Smooth muscle cell (in vitro differentiated cells): Measurements from ENCODE around the gene RASD1. TPM values are rescaled to one million over a fixed set of nuclear protein-coding genes. Genes with fewer than 3 reads are reported as not detected.

Source experiments
- DNase-seq: peaks from one replicate; lab custom pipeline; 2025; ENCODE audit not compliant: unreplicated experiment; lab: John Stamatoyannopoulos, UW
- H2AFZ ChIP-seq: fragments of 200-600 bp; sonication (generic); 2 replicates; pipeline ENCODE4 v1.6.0; 2016; ENCODE audit warnings: antibody characterized with exemption, low read depth, mild to moderate bottlenecking
- H3F3A ChIP-seq: fragments of 200-600 bp; sonication (generic); 2 replicates; pipeline ENCODE4 v1.6.0; 2017; ENCODE audit warnings: antibody characterized with exemption, low read depth
- H3K27ac ChIP-seq: fragments of 200-600 bp; sonication (generic); 2 replicates; pipeline ENCODE4 v1.5.1; 2016; ENCODE audit warnings: low read depth, mild to moderate bottlenecking
- H3K27me3 ChIP-seq: fragments of 200-600 bp; sonication (generic); 2 replicates; pipeline ENCODE4 v1.6.1; 2016; ENCODE audit warnings: low read depth, mild to moderate bottlenecking
- H3K36me3 ChIP-seq: fragments of 200-600 bp; sonication (generic); 2 replicates; pipeline ENCODE4 v1.5.1; 2016; ENCODE audit warnings: low read depth
- H3K4me1 ChIP-seq: fragments of 200-600 bp; sonication (generic); 2 replicates; pipeline ENCODE4 v1.5.1; 2016; ENCODE audit warnings: low read depth
- H3K4me2 ChIP-seq: fragments of 200-600 bp; sonication (generic); 2 replicates; pipeline ENCODE4 v1.6.0; 2016; ENCODE audit warnings: mild to moderate bottlenecking
- H3K4me3 ChIP-seq: fragments of 200-600 bp; sonication (generic); 2 replicates; pipeline ENCODE4 v1.5.1; 2016; ENCODE audit warnings: mild to moderate bottlenecking
- H3K79me2 ChIP-seq: fragments of 200-600 bp; sonication (generic); 2 replicates; pipeline ENCODE4 v1.6.0; 2016; ENCODE audit warnings: low read depth, mild to moderate bottlenecking
- H3K9ac ChIP-seq: fragments of 200-600 bp; sonication (generic); 2 replicates; pipeline ENCODE4 v1.6.0; 2016; ENCODE audit warnings: low read depth
- H3K9me3 ChIP-seq: fragments of 200-600 bp; sonication (generic); replicated peaks from 2 replicates; pipeline ENCODE4 v1.5.1; 2016; ENCODE audit warnings: low read depth
- H4K20me1 ChIP-seq: fragments of 200-600 bp; sonication (generic); 2 replicates; pipeline ENCODE4 v1.6.0; 2016; ENCODE audit warnings: low read depth
- WGBS: methylation state at CpG from one replicate; pipeline ENCODE4 v1.1.7; 2016; ENCODE audit warnings: low lambda C conversion rate; 5-methylcytosine and 5-hydroxymethylcytosine counted together
- polyA plus RNA-seq: library from polyadenylated mRNA; unstranded; fragments of >200 nt; fragmentation: Nextera tagmentation; extraction: Ambion mirVana; gene quantifications from 2 replicates; pipeline ENCODE4 v1.2.1, GENCODE V29; 2016
- total RNA-seq: library from RNA; depleted of rRNA; stranded (reverse); fragments of >200 nt; gene quantifications from 2 replicates; pipeline ENCODE4 v1.2.3, GENCODE V29; 2014
- TF ChIP-seq, protein P1 (sequence below): fragments of 200-600 bp; sonication (generic); IDR thresholded peaks from 2 replicates; pipeline ENCODE4 v1.5.1; 2017; ENCODE audit warnings: borderline replicate concordance, mild to moderate bottlenecking, antibody characterized with exemption; ENCODE audit not compliant: insufficient read depth, poor library complexity, severe bottlenecking

The RASD1 gene
- total and polyA plus RNA-seq, 2 experiments from 2014 or later = 5.0 to 5.7 TPM

GRCh38 chr17:17537311-17538099 lies 41.3 kb upstream of the RASD1 start:
- H3K27ac ChIP-seq = no peak overlapping the region
- no peaks in the 10 kb centered on the region for H3K9me3 ChIP-seq
- H3F3A ChIP-seq = no peaks in the 10 kb centered on the region
- H3K4me3 ChIP-seq = no peak overlapping the region
- no peak overlapping the region for H2AFZ ChIP-seq
- no peaks in the 10 kb centered on the region for H3K79me2 ChIP-seq
- TF ChIP-seq, protein P1, sequence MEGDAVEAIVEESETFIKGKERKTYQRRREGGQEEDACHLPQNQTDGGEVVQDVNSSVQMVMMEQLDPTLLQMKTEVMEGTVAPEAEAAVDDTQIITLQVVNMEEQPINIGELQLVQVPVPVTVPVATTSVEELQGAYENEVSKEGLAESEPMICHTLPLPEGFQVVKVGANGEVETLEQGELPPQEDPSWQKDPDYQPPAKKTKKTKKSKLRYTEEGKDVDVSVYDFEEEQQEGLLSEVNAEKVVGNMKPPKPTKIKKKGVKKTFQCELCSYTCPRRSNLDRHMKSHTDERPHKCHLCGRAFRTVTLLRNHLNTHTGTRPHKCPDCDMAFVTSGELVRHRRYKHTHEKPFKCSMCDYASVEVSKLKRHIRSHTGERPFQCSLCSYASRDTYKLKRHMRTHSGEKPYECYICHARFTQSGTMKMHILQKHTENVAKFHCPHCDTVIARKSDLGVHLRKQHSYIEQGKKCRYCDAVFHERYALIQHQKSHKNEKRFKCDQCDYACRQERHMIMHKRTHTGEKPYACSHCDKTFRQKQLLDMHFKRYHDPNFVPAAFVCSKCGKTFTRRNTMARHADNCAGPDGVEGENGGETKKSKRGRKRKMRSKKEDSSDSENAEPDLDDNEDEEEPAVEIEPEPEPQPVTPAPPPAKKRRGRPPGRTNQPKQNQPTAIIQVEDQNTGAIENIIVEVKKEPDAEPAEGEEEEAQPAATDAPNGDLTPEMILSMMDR = no peak
- no peaks in the 10 kb centered on the region for H3K27me3 ChIP-seq
- WGBS = 79% methylated on average over 15 of the region's 15 CpGs
- no peaks in the 10 kb centered on the region for H3K36me3 ChIP-seq
- H3K4me2 ChIP-seq = no peak overlapping the region
- no peaks in the 10 kb centered on the region for H3K4me1 ChIP-seq
- no peak overlapping the region for H3K9ac ChIP-seq
- no peak for DNase-seq
- no peaks in the 10 kb centered on the region for H4K20me1 ChIP-seq

GRCh38 chr17:17536702-17537101 lies 40.5 kb upstream of the RASD1 start:
- H3K79me2 ChIP-seq = no peaks in the 10 kb centered on the region
- H3K27me3 ChIP-seq = no peaks in the 10 kb centered on the region
- H3K4me3 ChIP-seq = no peak overlapping the region
- H3F3A ChIP-seq = no peaks in the 10 kb centered on the region
- H3K9ac ChIP-seq = no peak overlapping the region
- DNase-seq = no peak
- TF ChIP-seq, protein P1 = no peak
- H3K9me3 ChIP-seq = no peaks in the 10 kb centered on the region
- no peak overlapping the region for H3K27ac ChIP-seq
- H3K36me3 ChIP-seq = no peaks in the 10 kb centered on the region
- H3K4me1 ChIP-seq = no peaks in the 10 kb centered on the region
- WGBS = 94% methylated on average over 15 of the region's 15 CpGs
- H3K4me2 ChIP-seq = no peak overlapping the region
- no peaks in the 10 kb centered on the region for H4K20me1 ChIP-seq
- no peak overlapping the region for H2AFZ ChIP-seq

DNA sequence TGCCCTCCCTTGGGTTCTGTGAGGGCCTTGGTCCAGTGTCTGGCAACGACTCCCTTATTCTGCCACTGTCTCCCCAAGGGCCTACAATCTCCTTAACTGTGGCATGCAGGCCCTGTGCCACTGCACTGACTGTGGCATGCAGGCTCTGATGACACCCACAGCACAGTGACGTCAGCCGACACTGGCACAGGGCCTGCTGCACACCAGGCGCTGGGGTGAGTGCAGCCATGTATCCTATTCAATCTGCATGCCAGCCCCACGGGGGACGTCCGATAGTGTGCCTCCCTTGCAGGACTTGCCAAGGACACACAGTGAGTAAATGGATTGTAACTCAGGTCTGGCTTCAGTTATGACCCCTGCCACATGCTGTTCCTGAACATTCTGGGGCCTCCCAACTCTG lies 39.8 kb upstream of the RASD1 start:
- Histone ChIP-seq H3K27ac (no peak overlapping the region), H3K27me3 (no peaks in the 10 kb centered on the region), H3F3A (no peaks in the 10 kb centered on the region), H3K4me3 (no peak overlapping the region), H2AFZ (no peak overlapping the region), H3K9me3 (no peaks in the 10 kb centered on the region), H3K79me2 (no peaks in the 10 kb centered on the region), H4K20me1 (peaks cover 2% of the 10 kb centered on the region), H3K36me3 (no peaks in the 10 kb centered on the region), H3K4me2 (no peak overlapping the region), H3K9ac (no peak overlapping the region), H3K4me1 (no peaks in the 10 kb centered on the region)
- DNase-seq = no peak
- TF ChIP-seq, protein P1 = no peak
- WGBS = 92% methylated on average over 7 of the region's 7 CpGs
